Liver (tissue), 9 donors: Measurements from ENCODE around the gene PCYT1A. TPM values are rescaled to one million over a fixed set of nuclear protein-coding genes. Genes with fewer than 3 reads are reported as not detected.

Source experiments
- DNase-seq: peaks from one replicate; pipeline ENCODE4 v3.0.0-alpha.2; 2017; ENCODE audit warnings: low spot score
- H3K27ac ChIP-seq, 2 donors: one replicate each; pipeline ENCODE4 v1.7.0; 2013; ENCODE audit warnings: inconsistent platforms in 2 of 2, low read length in 2 of 2, control low read depth in 1 of 2, low read depth in 1 of 2, mild to moderate bottlenecking in 1 of 2
- H3K27me3 ChIP-seq, 4 donors: one replicate each; pipeline versions ENCODE4 v1.6.1 to v1.7.0; 2013; ENCODE audit warnings: low read length in 3 of 4, inconsistent platforms in 1 of 4, mild to moderate bottlenecking in 1 of 4, moderate library complexity in 1 of 4; ENCODE audit not compliant: control insufficient read depth in 4 of 4, insufficient read depth in 4 of 4
- H3K36me3 ChIP-seq, 4 donors: one replicate each; pipeline versions ENCODE4 v1.6.1 to v1.7.0; 2013; ENCODE audit warnings: low read length in 3 of 4, mild to moderate bottlenecking in 3 of 4, low read depth in 1 of 4, moderate library complexity in 1 of 4; ENCODE audit not compliant: control insufficient read depth in 4 of 4, insufficient read depth in 3 of 4
- H3K4me1 ChIP-seq, 4 donors: one replicate each; pipeline versions ENCODE4 v1.6.1 to v1.7.0; 2013; ENCODE audit warnings: low read length in 3 of 4, mild to moderate bottlenecking in 3 of 4, moderate library complexity in 1 of 4; ENCODE audit not compliant: control insufficient read depth in 4 of 4, insufficient read depth in 4 of 4
- H3K4me3 ChIP-seq, 3 donors: one replicate each; pipeline versions ENCODE4 v1.6.1 to v1.7.0; 2013; ENCODE audit warnings: low read length in 3 of 3, control low read depth in 1 of 3, low read depth in 1 of 3, mild to moderate bottlenecking in 1 of 3
- H3K9ac ChIP-seq, 2 donors: one replicate each; pipeline ENCODE4 v1.7.0; 2013; ENCODE audit warnings: low read length in 2 of 2, mild to moderate bottlenecking in 2 of 2, moderate library complexity in 2 of 2, control low read depth in 1 of 2, low read depth in 1 of 2
- H3K9me3 ChIP-seq, 4 donors: one replicate each; pipeline versions ENCODE4 v1.6.1 to v1.7.0; 2013; ENCODE audit warnings: low read length in 3 of 4; ENCODE audit not compliant: control insufficient read depth in 4 of 4
- EGR1 ChIP-seq, 2 donors: IDR thresholded peaks; 2 replicates each; pipeline ENCODE4 v1.6.1; 2016 to 2018; ENCODE audit warnings: antibody characterized with exemption in 2 of 2, low read depth in 2 of 2
- FOXA1 ChIP-seq: IDR thresholded peaks from 2 replicates; pipeline ENCODE4 v1.6.1; 2016; ENCODE audit warnings: antibody characterized with exemption
- FOXA2 ChIP-seq: IDR thresholded peaks from 2 replicates; pipeline ENCODE4 v1.6.1; 2016; ENCODE audit warnings: antibody characterized with exemption
- GABPA ChIP-seq, 2 donors: IDR thresholded peaks in 1 of 2; conservative IDR thresholded peaks in 1 of 2; 2 replicates each; pipeline ENCODE4 v1.6.1; 2016; ENCODE audit warnings: antibody characterized with exemption in 2 of 2, mild to moderate bottlenecking in 1 of 2, moderate library complexity in 1 of 2
- HNF4A ChIP-seq, 2 donors: conservative IDR thresholded peaks; 2 replicates each; pipeline ENCODE4 v1.6.1; 2016; ENCODE audit warnings: antibody characterized with exemption in 2 of 2, mild to moderate bottlenecking in 2 of 2
- HNF4G ChIP-seq: IDR thresholded peaks from 2 replicates; pipeline ENCODE4 v1.6.1; 2016; ENCODE audit warnings: antibody characterized with exemption
- RAD21 ChIP-seq, 2 donors: IDR thresholded peaks; 2 replicates each; pipeline ENCODE4 v1.6.1; 2016; ENCODE audit warnings: antibody characterized with exemption in 2 of 2, mild to moderate bottlenecking in 2 of 2
- RXRA ChIP-seq, 2 donors: IDR thresholded peaks; 2 replicates each; pipeline ENCODE4 v1.6.1; 2017 to 2018; ENCODE audit warnings: antibody characterized with exemption in 2 of 2, mild to moderate bottlenecking in 1 of 2
- SP1 ChIP-seq: IDR thresholded peaks from 2 replicates; pipeline ENCODE4 v1.6.1; 2018; ENCODE audit warnings: antibody characterized with exemption, mild to moderate bottlenecking
- TAF1 ChIP-seq: conservative IDR thresholded peaks from 2 replicates; pipeline ENCODE4 v1.6.1; 2016; ENCODE audit warnings: antibody characterized with exemption, mild to moderate bottlenecking
- WGBS: extraction: QIAGEN DNeasy Blood & Tissue Kit; methylation state at CpG from one replicate; pipeline ENCODE4 v1.1.7; 2013; 5-methylcytosine and 5-hydroxymethylcytosine counted together
- polyA plus RNA-seq, 2 donors: library from polyadenylated mRNA; stranded (reverse) in 1 of 2; unstranded in 1 of 2; fragments of 200-250 nt in 1 of 2; fragments of >200 nt in 1 of 2; fragmentation: Nextera tagmentation in 1 of 2; extraction: Ambion mirVana in 1 of 2; gene quantifications; one replicate each; pipeline versions ENCODE4 v1.2.1 to v1.2.3, GENCODE V29; 2013 to 2015
- total RNA-seq, 2 donors: library from RNA; depleted of rRNA; stranded (reverse); fragments of >200 nt; gene quantifications; one replicate each; pipeline ENCODE4 v1.2.3, GENCODE V29; 2014
- TF ChIP-seq, protein P1 (sequence below): fragments of 150-350 bp; IDR thresholded peaks from 2 replicates; pipeline ENCODE4 v1.5.1; 2017; ENCODE audit warnings: improper control_type of control experiment, low read depth, low read length; ENCODE audit not compliant: missing input control
- TF ChIP-seq, protein P2 (sequence below): IDR thresholded peaks from 2 replicates; pipeline ENCODE4 v1.6.1; 2016; ENCODE audit warnings: antibody characterized with exemption
- TF ChIP-seq, protein P3 (sequence below): IDR thresholded peaks from 2 replicates; pipeline ENCODE4 v1.6.1; 2016; ENCODE audit warnings: antibody characterized with exemption, mild to moderate bottlenecking
- TF ChIP-seq, protein P4 (sequence below): IDR thresholded peaks from 2 replicates; pipeline ENCODE4 v1.6.1; 2016; ENCODE audit warnings: antibody characterized with exemption
- TF ChIP-seq, protein P5 (sequence below): IDR thresholded peaks from 2 replicates; pipeline ENCODE4 v1.6.1; 2016; ENCODE audit warnings: antibody characterized with exemption
- donor health status: healthy.
- donor health status: healthy.
- donor health status: healthy.
- donor health status: healthy.
- donor health status: healthy.

The PCYT1A gene
- total and polyA plus RNA-seq, 4 donors = 12.5 to 56.8 (median 24.3) TPM

DNA sequence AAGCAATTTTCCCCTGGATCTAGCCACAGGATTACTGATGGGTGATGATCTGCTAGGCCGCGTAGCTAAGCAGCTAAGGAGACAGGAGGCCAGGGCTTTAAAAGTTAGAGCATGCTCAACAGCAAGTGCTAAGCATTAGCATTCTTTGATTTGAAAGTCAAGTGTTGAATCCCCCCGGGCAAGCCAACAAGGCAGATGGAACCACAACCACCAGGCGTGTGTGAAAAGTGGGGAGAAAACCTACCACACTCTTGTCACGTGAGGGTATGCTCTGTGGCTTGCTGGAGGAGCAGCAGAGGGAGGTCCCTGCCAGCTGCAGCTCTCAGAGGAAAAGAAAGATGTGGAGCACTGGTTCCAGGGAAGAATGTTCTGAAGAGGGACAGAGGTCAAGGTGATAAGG is 50.3 kb downstream of the PCYT1A start:
- no peaks in the 10 kb centered on the region for H3K27me3 ChIP-seq
- H3K9me3 ChIP-seq = no peaks in the 10 kb centered on the region
- peak overlapping the region in 1 of 2 donors; percentile 14 for H3K27ac ChIP-seq
- no peak overlapping the region for H3K9ac ChIP-seq
- no peak for DNase-seq
- TF ChIP-seq SP1 (no peak), FOXA1 (no peak), GABPA (IDR thresholded peaks at IDR 0.05 in 1 of 2, conservative IDR thresholded peaks at IDR 0.05 in 1 of 2) (no peak), RAD21 (IDR thresholded peaks at IDR 0.05) (no peak), EGR1 (IDR thresholded peaks at IDR 0.05; ENCODE audit: low read depth in 2 of 2) (no peak)
- TF ChIP-seq, protein P1, sequence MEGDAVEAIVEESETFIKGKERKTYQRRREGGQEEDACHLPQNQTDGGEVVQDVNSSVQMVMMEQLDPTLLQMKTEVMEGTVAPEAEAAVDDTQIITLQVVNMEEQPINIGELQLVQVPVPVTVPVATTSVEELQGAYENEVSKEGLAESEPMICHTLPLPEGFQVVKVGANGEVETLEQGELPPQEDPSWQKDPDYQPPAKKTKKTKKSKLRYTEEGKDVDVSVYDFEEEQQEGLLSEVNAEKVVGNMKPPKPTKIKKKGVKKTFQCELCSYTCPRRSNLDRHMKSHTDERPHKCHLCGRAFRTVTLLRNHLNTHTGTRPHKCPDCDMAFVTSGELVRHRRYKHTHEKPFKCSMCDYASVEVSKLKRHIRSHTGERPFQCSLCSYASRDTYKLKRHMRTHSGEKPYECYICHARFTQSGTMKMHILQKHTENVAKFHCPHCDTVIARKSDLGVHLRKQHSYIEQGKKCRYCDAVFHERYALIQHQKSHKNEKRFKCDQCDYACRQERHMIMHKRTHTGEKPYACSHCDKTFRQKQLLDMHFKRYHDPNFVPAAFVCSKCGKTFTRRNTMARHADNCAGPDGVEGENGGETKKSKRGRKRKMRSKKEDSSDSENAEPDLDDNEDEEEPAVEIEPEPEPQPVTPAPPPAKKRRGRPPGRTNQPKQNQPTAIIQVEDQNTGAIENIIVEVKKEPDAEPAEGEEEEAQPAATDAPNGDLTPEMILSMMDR = no peak
- TF ChIP-seq, protein P2, sequence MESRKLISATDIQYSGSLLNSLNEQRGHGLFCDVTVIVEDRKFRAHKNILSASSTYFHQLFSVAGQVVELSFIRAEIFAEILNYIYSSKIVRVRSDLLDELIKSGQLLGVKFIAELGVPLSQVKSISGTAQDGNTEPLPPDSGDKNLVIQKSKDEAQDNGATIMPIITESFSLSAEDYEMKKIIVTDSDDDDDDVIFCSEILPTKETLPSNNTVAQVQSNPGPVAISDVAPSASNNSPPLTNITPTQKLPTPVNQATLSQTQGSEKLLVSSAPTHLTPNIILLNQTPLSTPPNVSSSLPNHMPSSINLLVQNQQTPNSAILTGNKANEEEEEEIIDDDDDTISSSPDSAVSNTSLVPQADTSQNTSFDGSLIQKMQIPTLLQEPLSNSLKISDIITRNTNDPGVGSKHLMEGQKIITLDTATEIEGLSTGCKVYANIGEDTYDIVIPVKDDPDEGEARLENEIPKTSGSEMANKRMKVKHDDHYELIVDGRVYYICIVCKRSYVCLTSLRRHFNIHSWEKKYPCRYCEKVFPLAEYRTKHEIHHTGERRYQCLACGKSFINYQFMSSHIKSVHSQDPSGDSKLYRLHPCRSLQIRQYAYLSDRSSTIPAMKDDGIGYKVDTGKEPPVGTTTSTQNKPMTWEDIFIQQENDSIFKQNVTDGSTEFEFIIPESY = no peak
- TF ChIP-seq, protein P3, sequence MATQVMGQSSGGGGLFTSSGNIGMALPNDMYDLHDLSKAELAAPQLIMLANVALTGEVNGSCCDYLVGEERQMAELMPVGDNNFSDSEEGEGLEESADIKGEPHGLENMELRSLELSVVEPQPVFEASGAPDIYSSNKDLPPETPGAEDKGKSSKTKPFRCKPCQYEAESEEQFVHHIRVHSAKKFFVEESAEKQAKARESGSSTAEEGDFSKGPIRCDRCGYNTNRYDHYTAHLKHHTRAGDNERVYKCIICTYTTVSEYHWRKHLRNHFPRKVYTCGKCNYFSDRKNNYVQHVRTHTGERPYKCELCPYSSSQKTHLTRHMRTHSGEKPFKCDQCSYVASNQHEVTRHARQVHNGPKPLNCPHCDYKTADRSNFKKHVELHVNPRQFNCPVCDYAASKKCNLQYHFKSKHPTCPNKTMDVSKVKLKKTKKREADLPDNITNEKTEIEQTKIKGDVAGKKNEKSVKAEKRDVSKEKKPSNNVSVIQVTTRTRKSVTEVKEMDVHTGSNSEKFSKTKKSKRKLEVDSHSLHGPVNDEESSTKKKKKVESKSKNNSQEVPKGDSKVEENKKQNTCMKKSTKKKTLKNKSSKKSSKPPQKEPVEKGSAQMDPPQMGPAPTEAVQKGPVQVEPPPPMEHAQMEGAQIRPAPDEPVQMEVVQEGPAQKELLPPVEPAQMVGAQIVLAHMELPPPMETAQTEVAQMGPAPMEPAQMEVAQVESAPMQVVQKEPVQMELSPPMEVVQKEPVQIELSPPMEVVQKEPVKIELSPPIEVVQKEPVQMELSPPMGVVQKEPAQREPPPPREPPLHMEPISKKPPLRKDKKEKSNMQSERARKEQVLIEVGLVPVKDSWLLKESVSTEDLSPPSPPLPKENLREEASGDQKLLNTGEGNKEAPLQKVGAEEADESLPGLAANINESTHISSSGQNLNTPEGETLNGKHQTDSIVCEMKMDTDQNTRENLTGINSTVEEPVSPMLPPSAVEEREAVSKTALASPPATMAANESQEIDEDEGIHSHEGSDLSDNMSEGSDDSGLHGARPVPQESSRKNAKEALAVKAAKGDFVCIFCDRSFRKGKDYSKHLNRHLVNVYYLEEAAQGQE = no peak
- no peak overlapping the region for H3K4me3 ChIP-seq
- no peaks in the 10 kb centered on the region for H3K4me1 ChIP-seq
- WGBS = 91% methylated on average over 5 of the region's 5 CpGs
- H3K36me3 ChIP-seq = peaks cover 5 to 57% (median 40%) of the 10 kb centered on the region in 4 donors

DNA sequence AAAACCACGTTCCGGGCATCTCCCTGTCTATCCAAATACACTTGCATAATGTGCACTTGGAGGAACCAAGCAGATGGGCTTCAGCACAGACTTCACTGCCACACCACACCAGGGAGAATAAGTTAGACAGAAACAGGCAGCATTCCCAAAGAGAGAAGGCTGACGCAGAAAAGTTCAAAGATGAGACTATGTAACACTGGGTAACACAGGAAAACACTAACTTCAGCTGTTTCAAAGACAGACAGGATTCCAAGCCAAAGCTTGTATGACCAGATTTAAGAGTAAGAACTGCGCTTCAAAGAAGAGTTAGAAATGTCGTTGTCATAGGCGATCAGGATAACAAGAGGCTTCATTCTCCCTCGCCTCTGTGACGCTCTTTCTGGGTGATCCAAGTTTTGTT is 51.3 kb downstream of the PCYT1A start:
- no peak for DNase-seq
- Histone ChIP-seq H3K27ac (no peak overlapping the region), H3K9ac (no peak overlapping the region), H3K4me1 (no peaks in the 10 kb centered on the region), H3K4me3 (no peak overlapping the region), H3K9me3 (no peaks in the 10 kb centered on the region), H3K27me3 (no peaks in the 10 kb centered on the region), H3K36me3 (peaks cover 3 to 57% (median 35%) of the 10 kb centered on the region in 4 donors)
- WGBS = 92% methylated on average over 8 of the region's 8 CpGs
- TF ChIP-seq RXRA (IDR thresholded peaks at IDR 0.05) (no peak), TAF1 (no peak), HNF4A (conservative IDR thresholded peaks at IDR 0.05) (no peak), EGR1 (IDR thresholded peaks at IDR 0.05; ENCODE audit: low read depth in 2 of 2) (no peak), SP1 (no peak), FOXA2 (no peak), HNF4G (no peak)
- TF ChIP-seq, protein P4, sequence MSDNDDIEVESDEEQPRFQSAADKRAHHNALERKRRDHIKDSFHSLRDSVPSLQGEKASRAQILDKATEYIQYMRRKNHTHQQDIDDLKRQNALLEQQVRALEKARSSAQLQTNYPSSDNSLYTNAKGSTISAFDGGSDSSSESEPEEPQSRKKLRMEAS = no peak
- TF ChIP-seq, protein P1 = no peak
- TF ChIP-seq, protein P3 = no peak
- TF ChIP-seq, protein P2 = no peak
- TF ChIP-seq, protein P5, sequence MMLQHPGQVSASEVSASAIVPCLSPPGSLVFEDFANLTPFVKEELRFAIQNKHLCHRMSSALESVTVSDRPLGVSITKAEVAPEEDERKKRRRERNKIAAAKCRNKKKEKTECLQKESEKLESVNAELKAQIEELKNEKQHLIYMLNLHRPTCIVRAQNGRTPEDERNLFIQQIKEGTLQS = no peak
